K562 (cell line): ENCODE results near the gene PDGFD. TPM values are rescaled to one million over a fixed set of nuclear protein-coding genes. Genes with fewer than 3 reads are reported as not detected.

ENCODE experiments used
- ATAC-seq: fragments of 200-7000 bp; cut with Tn5 transposase; 3 replicates; pipeline ENCODE4 v1.9.1; 2020; ENCODE audit warnings: moderate library complexity
- BruUV-seq: library from RNA; stranded (reverse); fragments of 400-500 nt; replicated peaks from 2 replicates; lab custom pipeline; 2021; lab: Mats Ljungman, UMichigan
- CTCF ChIA-PET: fragments of 300-600 bp; formaldehyde crosslinking; extraction: SDS; loops from one replicate; lab custom pipeline; 2021; ENCODE audit warnings: low intra/inter-chr PET ratio; lab: Yijun Ruan, JAX
- POLR2A ChIA-PET: fragments of 300-600, 350-650 bp; sonication (Branson Sonifier 250); formaldehyde crosslinking; extraction: SDS; loops from one replicate; lab custom pipeline; 2021; ENCODE audit warnings: antibody characterized with exemption, inconsistent platforms; lab: Yijun Ruan, JAX
- DNase-seq, 4 experiments: peaks; one replicate each; pipeline versions ENCODE4 v3.0.0 to v3.0.0-alpha.2; 2011 to 2018; ENCODE audit warnings: low spot score in 3 of 4, mixed read lengths in 3 of 4; ENCODE audit errors: extremely low read depth in 1 of 4
- FAIRE-seq: peaks from 2 replicates; lab custom pipeline; 2011; peaks lifted over from hg19 to GRCh38; lab: Jason Lieb, UNC
- H2AFZ ChIP-seq: 2 replicates; pipeline ENCODE4 v1.6.0; 2011; ENCODE audit warnings: low read depth, low read length, control low read depth, inconsistent platforms
- H3K27ac ChIP-seq: fragments of 200-600 bp; 3 replicates; pipeline ENCODE4 v1.8.0; 2011; ENCODE audit warnings: low read depth, mild to moderate bottlenecking, control low read depth, inconsistent platforms, low read length, moderate library complexity, mixed read lengths; ENCODE audit errors: extremely low read depth
- H3K27me3 ChIP-seq, 2 experiments: fragments of 300-600 bp in 1 of 2; 2 replicates in 1 of 2; 3 replicates in 1 of 2; pipeline versions ENCODE4 v1.6.0 to v1.8.0; 2011; ENCODE audit warnings: inconsistent platforms in 2 of 2, low read length in 2 of 2, mild to moderate bottlenecking in 1 of 2, mixed read lengths in 1 of 2, moderate library complexity in 1 of 2; ENCODE audit not compliant: control insufficient read depth in 2 of 2, insufficient read depth in 2 of 2
- H3K36me3 ChIP-seq: fragments of 300-600 bp; 3 replicates; pipeline ENCODE4 v1.8.0; 2011; ENCODE audit warnings: mild to moderate bottlenecking, low read length, inconsistent platforms; ENCODE audit not compliant: control insufficient read depth, insufficient read depth
- H3K4me1 ChIP-seq, 2 experiments: fragments of 200-600 bp in 1 of 2; replicated peaks in 1 of 2; 2 replicates in 1 of 2; 3 replicates in 1 of 2; pipeline versions ENCODE4 v1.5.1 to v1.8.0; 2011; ENCODE audit warnings: inconsistent platforms in 2 of 2, low read length in 2 of 2, mild to moderate bottlenecking in 1 of 2, mixed read lengths in 1 of 2, moderate library complexity in 1 of 2; ENCODE audit not compliant: control insufficient read depth in 2 of 2, insufficient read depth in 2 of 2
- H3K4me2 ChIP-seq: 2 replicates; pipeline ENCODE4 v1.6.1; 2011; ENCODE audit warnings: low read length, control low read depth, inconsistent platforms, mixed read lengths; ENCODE audit not compliant: insufficient read depth
- H3K4me3 ChIP-seq: fragments of 200-600 bp; sonication (generic), shearing (Covaris generic); 2 replicates; pipeline ENCODE4 v1.5.1; 2016; ENCODE audit warnings: control low read depth, inconsistent platforms
- H3K79me2 ChIP-seq: fragments of 200-600 bp; 3 replicates; pipeline ENCODE4 v1.8.0; 2011; ENCODE audit warnings: low read length, inconsistent platforms; ENCODE audit not compliant: control insufficient read depth, insufficient read depth
- H3K9ac ChIP-seq, 2 experiments: 2 replicates each; pipeline versions ENCODE4 v1.6.0 to v1.6.1; 2011; ENCODE audit warnings: low read depth in 2 of 2, low read length in 2 of 2, control low read depth in 1 of 2, inconsistent platforms in 1 of 2, mild to moderate bottlenecking in 1 of 2, mixed read lengths in 1 of 2; ENCODE audit not compliant: insufficient read depth in 1 of 2
- H3K9me1 ChIP-seq: one replicate; pipeline ENCODE4 v1.6.0; 2011; ENCODE audit warnings: inconsistent platforms, mild to moderate bottlenecking, low read length, moderate library complexity; ENCODE audit not compliant: control insufficient read depth, insufficient read depth
- H3K9me3 ChIP-seq: replicated peaks from 2 replicates; pipeline ENCODE4 v1.5.1; 2011; ENCODE audit warnings: low read depth, low read length, inconsistent platforms; ENCODE audit not compliant: control insufficient read depth, insufficient read depth
- H4K20me1 ChIP-seq: replicated peaks from 2 replicates; pipeline ENCODE4 v1.6.1; 2011; ENCODE audit warnings: low read length, inconsistent platforms, mixed read lengths; ENCODE audit not compliant: control insufficient read depth, insufficient read depth
- ARID1B ChIP-seq: fragments of 450-650 bp; IDR thresholded peaks from 2 replicates; pipeline ENCODE4 v1.6.1; 2016; ENCODE audit warnings: antibody characterized with exemption, mild to moderate bottlenecking, inconsistent platforms
- CEBPG ChIP-seq, 3 experiments: fragments of 200-800 bp in 1 of 3; sonication (Bioruptor generic) in 1 of 3; sonication (generic) in 1 of 3; formaldehyde crosslinking in 1 of 3; IDR thresholded peaks in 2 of 3; conservative IDR thresholded peaks in 1 of 3; 2 replicates each; pipeline versions ENCODE4 v1.6.1 to v1.8.0; 2016 to 2022; ENCODE audit warnings: missing compliant biosample characterization in 2 of 3, missing genetic modification characterization in 2 of 3, mild to moderate bottlenecking in 1 of 3, missing genetic modification reagents in 1 of 3
- GMEB1 ChIP-seq: fragments of 250-450 bp; sonication (Bioruptor Pico); IDR thresholded peaks from 2 replicates; pipeline ENCODE4 v1.4.0; 2020; ENCODE audit warnings: mild to moderate bottlenecking
- HDAC2 ChIP-seq: fragments of 450-650 bp; IDR thresholded peaks from 2 replicates; pipeline ENCODE4 v1.6.1; 2016; ENCODE audit warnings: mild to moderate bottlenecking
- NCOA4 ChIP-seq: fragments of 450-650 bp; IDR thresholded peaks from 2 replicates; pipeline ENCODE4 v1.6.1; 2018; ENCODE audit warnings: mild to moderate bottlenecking; ENCODE audit not compliant: partially characterized antibody
- POLR2G ChIP-seq: fragments of 200-400 bp; formaldehyde crosslinking; IDR thresholded peaks from 2 replicates; pipeline ENCODE4 v1.6.1; 2017; ENCODE audit warnings: low read depth, mild to moderate bottlenecking, antibody characterized with exemption, low read length, moderate library complexity
- PRPF4 ChIP-seq: fragments of 200-400 bp; formaldehyde crosslinking; IDR thresholded peaks from one replicate; pipeline ENCODE4 v1.6.1; 2017; ENCODE audit warnings: low read length, low read depth, mild to moderate bottlenecking; ENCODE audit not compliant: insufficient read depth, poor library complexity, severe bottlenecking
- PTTG1 ChIP-seq: fragments of 450-650 bp; IDR thresholded peaks from 2 replicates; pipeline ENCODE4 v1.6.1; 2016; ENCODE audit warnings: low read depth, mild to moderate bottlenecking, missing genetic modification characterization, missing compliant biosample characterization
- WHSC1 ChIP-seq: IDR thresholded peaks from one replicate; pipeline ENCODE4 v1.6.1; 2012; ENCODE audit warnings: low read length, control low read depth, inconsistent platforms
- ZNF277 ChIP-seq: fragments of 250-450 bp; sonication (Bioruptor Pico); IDR thresholded peaks from 2 replicates; pipeline ENCODE4 v1.8.0; 2022; ENCODE audit warnings: inconsistent platforms, mild to moderate bottlenecking, moderate library complexity, borderline replicate concordance
- ZNF347 ChIP-seq: fragments of 450-650 bp; formaldehyde crosslinking; IDR thresholded peaks from 2 replicates; pipeline ENCODE4 v1.4.0; 2020; ENCODE audit warnings: low read depth, mild to moderate bottlenecking, moderate library complexity
- in situ Hi-C: fragments of 300-500 bp; cut with MboI; formaldehyde crosslinking; loops from 4 replicates; pipeline ENCODE4 v1.15.0; 2018; ENCODE audit warnings: inconsistent platforms, mixed read lengths
- intact Hi-C: fragments of 100-400 bp; cut with micrococcal nuclease; formaldehyde crosslinking; loops from 2 replicates; pipeline ENCODE4 v1.14.2; 2022
- polyA plus RNA-seq, 8 experiments: library from polyadenylated mRNA; depleted of rRNA in 4 of 8; stranded (reverse) in 5 of 8; unstranded in 3 of 8; fragments of >200 nt; fragmentation: Nextera tagmentation in 2 of 8; fragmentation: Illumina TruSeq in 1 of 8; extraction: Ambion mirVana in 2 of 8; extraction: Trizol in 1 of 8; gene quantifications; 2 replicates each; pipeline versions ENCODE4 v1.2.1 to v1.2.3, GENCODE V29; 2011 to 2014; ENCODE audit warnings: inconsistent platforms in 1 of 8, missing spikeins in 1 of 8
- total RNA-seq, 7 experiments: library from RNA; depleted of rRNA in 6 of 7; stranded (reverse); fragments of >200 nt in 6 of 7; fragmentation: Illumina TruSeq in 2 of 7; extraction: Trizol in 2 of 7; gene quantifications; 2 replicates each; pipeline versions ENCODE4 v1.2.1 to v1.2.3, GENCODE V29; 2011 to 2021; ENCODE audit warnings: low replicate concordance in 1 of 7
- TF ChIP-seq, protein P1 (sequence below): fragments of 200-800 bp; sonication (Bioruptor generic); IDR thresholded peaks from 2 replicates; pipeline ENCODE4 v1.6.1; 2016; ENCODE audit warnings: missing genetic modification characterization, missing compliant biosample characterization
- TF ChIP-seq, protein P2 (sequence below): fragments of 250-450 bp; sonication (Bioruptor Pico); IDR thresholded peaks from 2 replicates; pipeline ENCODE4 v1.5.0; 2021

The PDGFD gene
- total and polyA plus RNA-seq, 9 of the 15 experiments (the other 6 are each of a cell fraction or from before 2014, with no cell fraction given), result 0.11 TPM; not detected in 8

GRCh38 chr11:104200688-104201087, 36.7 kb upstream of the PDGFD start:
- Histone ChIP-seq H3K79me2 (no peaks in the 10 kb centered on the region), H4K20me1 (no peaks in the 10 kb centered on the region), H3K27ac (no peak overlapping the region), H3K27me3 (no peaks in the 10 kb centered on the region), H3K4me2 (no peak overlapping the region), H3K9me1 (no peaks in the 10 kb centered on the region), H2AFZ (no peak overlapping the region), H3K4me1 (no peaks in the 10 kb centered on the region), H3K9ac (no peak overlapping the region), H3K36me3 (no peaks in the 10 kb centered on the region), H3K4me3 (no peak overlapping the region), H3K9me3 (no peaks in the 10 kb centered on the region; the same call in 1 of the 2 replicates)
- FAIRE-seq (no peak), DNase-seq (no peak), ATAC-seq (no peak)
- in situ Hi-C loops, result no loop called here
- POLR2A ChIA-PET, result no interaction called here
- CTCF ChIA-PET, result no interaction called here
- intact Hi-C loops, result no loop called here
- no TSS peak for BruUV-seq
- TF ChIP-seq PTTG1 (tag) (no peak), ZNF277 (CRISPR knock-in tag) (no peak), CEBPG (CRISPR knock-in tag; IDR thresholded peaks at IDR 0.05) (no peak), CEBPG (tag; conservative IDR thresholded peaks at IDR 0.05 in 1 of 2, IDR thresholded peaks at IDR 0.05 in 1 of 2) (no peak), WHSC1 (no peak), ARID1B (no peak), POLR2G (no peak), ZNF347 (no peak), GMEB1 (CRISPR knock-in tag) (no peak), HDAC2 (no peak), NCOA4 (no peak), PRPF4 (no peak)
- TF ChIP-seq, protein P1, sequence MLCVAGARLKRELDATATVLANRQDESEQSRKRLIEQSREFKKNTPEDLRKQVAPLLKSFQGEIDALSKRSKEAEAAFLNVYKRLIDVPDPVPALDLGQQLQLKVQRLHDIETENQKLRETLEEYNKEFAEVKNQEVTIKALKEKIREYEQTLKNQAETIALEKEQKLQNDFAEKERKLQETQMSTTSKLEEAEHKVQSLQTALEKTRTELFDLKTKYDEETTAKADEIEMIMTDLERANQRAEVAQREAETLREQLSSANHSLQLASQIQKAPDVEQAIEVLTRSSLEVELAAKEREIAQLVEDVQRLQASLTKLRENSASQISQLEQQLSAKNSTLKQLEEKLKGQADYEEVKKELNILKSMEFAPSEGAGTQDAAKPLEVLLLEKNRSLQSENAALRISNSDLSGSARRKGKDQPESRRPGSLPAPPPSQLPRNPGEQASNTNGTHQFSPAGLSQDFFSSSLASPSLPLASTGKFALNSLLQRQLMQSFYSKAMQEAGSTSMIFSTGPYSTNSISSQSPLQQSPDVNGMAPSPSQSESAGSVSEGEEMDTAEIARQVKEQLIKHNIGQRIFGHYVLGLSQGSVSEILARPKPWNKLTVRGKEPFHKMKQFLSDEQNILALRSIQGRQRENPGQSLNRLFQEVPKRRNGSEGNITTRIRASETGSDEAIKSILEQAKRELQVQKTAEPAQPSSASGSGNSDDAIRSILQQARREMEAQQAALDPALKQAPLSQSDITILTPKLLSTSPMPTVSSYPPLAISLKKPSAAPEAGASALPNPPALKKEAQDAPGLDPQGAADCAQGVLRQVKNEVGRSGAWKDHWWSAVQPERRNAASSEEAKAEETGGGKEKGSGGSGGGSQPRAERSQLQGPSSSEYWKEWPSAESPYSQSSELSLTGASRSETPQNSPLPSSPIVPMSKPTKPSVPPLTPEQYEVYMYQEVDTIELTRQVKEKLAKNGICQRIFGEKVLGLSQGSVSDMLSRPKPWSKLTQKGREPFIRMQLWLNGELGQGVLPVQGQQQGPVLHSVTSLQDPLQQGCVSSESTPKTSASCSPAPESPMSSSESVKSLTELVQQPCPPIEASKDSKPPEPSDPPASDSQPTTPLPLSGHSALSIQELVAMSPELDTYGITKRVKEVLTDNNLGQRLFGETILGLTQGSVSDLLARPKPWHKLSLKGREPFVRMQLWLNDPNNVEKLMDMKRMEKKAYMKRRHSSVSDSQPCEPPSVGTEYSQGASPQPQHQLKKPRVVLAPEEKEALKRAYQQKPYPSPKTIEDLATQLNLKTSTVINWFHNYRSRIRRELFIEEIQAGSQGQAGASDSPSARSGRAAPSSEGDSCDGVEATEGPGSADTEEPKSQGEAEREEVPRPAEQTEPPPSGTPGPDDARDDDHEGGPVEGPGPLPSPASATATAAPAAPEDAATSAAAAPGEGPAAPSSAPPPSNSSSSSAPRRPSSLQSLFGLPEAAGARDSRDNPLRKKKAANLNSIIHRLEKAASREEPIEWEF (CRISPR knock-in tag), result no peak
- TF ChIP-seq, protein P2, sequence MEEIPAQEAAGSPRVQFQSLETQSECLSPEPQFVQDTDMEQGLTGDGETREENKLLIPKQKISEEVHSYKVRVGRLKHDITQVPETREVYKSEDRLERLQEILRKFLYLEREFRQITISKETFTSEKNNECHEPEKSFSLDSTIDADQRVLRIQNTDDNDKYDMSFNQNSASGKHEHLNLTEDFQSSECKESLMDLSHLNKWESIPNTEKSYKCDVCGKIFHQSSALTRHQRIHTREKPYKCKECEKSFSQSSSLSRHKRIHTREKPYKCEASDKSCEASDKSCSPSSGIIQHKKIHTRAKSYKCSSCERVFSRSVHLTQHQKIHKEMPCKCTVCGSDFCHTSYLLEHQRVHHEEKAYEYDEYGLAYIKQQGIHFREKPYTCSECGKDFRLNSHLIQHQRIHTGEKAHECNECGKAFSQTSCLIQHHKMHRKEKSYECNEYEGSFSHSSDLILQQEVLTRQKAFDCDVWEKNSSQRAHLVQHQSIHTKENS, result no peak
